Mesendoderm (in vitro differentiated cells): ENCODE results near the gene COLEC12.

Source experiments
- DNase-seq: peaks from one replicate; pipeline ENCODE4 v3.0.0; 2013
- H2AK5ac ChIP-seq: 2 replicates; pipeline ENCODE4 v1.6.1; 2013; ENCODE audit warnings: low read length, inconsistent platforms
- H2BK120ac ChIP-seq: 2 replicates; pipeline ENCODE4 v1.6.1; 2013; ENCODE audit warnings: low read depth, mild to moderate bottlenecking, low read length, moderate library complexity, mixed read lengths
- H2BK15ac ChIP-seq: replicated peaks from 2 replicates; pipeline ENCODE4 v1.6.1; 2013; ENCODE audit warnings: low read depth, mild to moderate bottlenecking, moderate library complexity
- H2BK5ac ChIP-seq: 2 replicates; pipeline ENCODE4 v1.6.1; 2013; ENCODE audit warnings: low read length, inconsistent platforms
- H3K18ac ChIP-seq: 2 replicates; pipeline ENCODE4 v1.6.1; 2013; ENCODE audit warnings: mild to moderate bottlenecking, low read length, mixed read lengths
- H3K23ac ChIP-seq: one replicate; pipeline ENCODE4 v1.6.1; 2013; ENCODE audit warnings: low read length
- H3K27ac ChIP-seq: 2 replicates; pipeline ENCODE4 v1.5.1; 2013; ENCODE audit warnings: low read depth, mild to moderate bottlenecking, inconsistent platforms, low read length, moderate library complexity
- H3K27me3 ChIP-seq: 2 replicates; pipeline ENCODE4 v1.6.1; 2013; ENCODE audit warnings: low read length, control low read depth, mild to moderate bottlenecking, inconsistent platforms; ENCODE audit not compliant: insufficient read depth, poor library complexity
- H3K36me3 ChIP-seq: 2 replicates; pipeline ENCODE4 v1.6.1; 2013; ENCODE audit warnings: low read length, inconsistent platforms; ENCODE audit not compliant: control insufficient read depth, insufficient read depth
- H3K4ac ChIP-seq: one replicate; pipeline ENCODE4 v1.6.1; 2013; ENCODE audit warnings: low read depth, mild to moderate bottlenecking, low read length, moderate library complexity
- H3K4me1 ChIP-seq: 2 replicates; pipeline ENCODE4 v1.6.1; 2013; ENCODE audit warnings: low read depth, low read length, inconsistent platforms; ENCODE audit not compliant: control insufficient read depth
- H3K4me2 ChIP-seq: 2 replicates; pipeline ENCODE4 v1.6.1; 2013; ENCODE audit warnings: low read length
- H3K4me3 ChIP-seq: 2 replicates; pipeline ENCODE4 v1.5.1; 2013; ENCODE audit warnings: mild to moderate bottlenecking, low read length
- H3K56ac ChIP-seq: one replicate; pipeline ENCODE4 v1.6.1; 2013; ENCODE audit warnings: low read length
- H3K79me1 ChIP-seq: 2 replicates; pipeline ENCODE4 v1.6.1; 2013; ENCODE audit warnings: low read length, inconsistent platforms
- H3K79me2 ChIP-seq: 2 replicates; pipeline ENCODE4 v1.6.1; 2013; ENCODE audit warnings: mild to moderate bottlenecking, low read length; ENCODE audit not compliant: control insufficient read depth, insufficient read depth
- H3K9ac ChIP-seq: 2 replicates; pipeline ENCODE4 v1.6.1; 2013; ENCODE audit warnings: low read length, inconsistent platforms
- H4K5ac ChIP-seq: one replicate; pipeline ENCODE4 v1.6.1; 2013; ENCODE audit warnings: low read length
- H4K8ac ChIP-seq: one replicate; pipeline ENCODE4 v1.6.1; 2013; ENCODE audit warnings: low read depth, mild to moderate bottlenecking, control low read depth, low read length, moderate library complexity
- WGBS: extraction: QIAGEN DNeasy Blood & Tissue Kit; methylation state at CpG from one replicate; pipeline ENCODE4 v1.1.7; 2013; ENCODE audit warnings: low lambda C conversion rate, missing lambda C conversion rate; ENCODE audit not compliant: insufficient coverage; ENCODE audit errors: extremely low coverage; 5-methylcytosine and 5-hydroxymethylcytosine counted together

COLEC12 gene

DNA sequence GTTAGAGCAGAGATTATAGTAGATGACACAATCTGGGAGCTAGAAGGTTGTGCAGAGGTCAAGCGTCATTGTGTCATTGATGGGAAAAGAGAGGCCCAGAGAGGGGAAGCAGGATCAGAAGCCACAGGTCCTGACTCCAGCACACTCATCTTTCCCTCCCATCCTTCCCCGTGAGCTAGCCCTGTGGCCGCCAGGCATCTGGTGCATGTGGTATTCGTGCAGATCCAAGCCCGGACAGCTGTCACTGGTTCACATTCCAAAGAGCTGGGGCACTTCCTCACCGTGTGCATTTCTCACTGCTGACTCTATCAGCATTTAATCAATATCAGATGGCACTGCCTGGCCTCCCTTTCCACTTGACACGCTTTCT is 138.6 kb downstream of the COLEC12 start:
- WGBS: no CpG with 5 or more reads among the region's 7 CpGs
- Histone ChIP-seq H3K4me2 (no peak overlapping the region), H3K56ac (no peak overlapping the region), H3K4ac (no peak overlapping the region), H3K36me3 (no peaks in the 10 kb centered on the region), H3K79me2 (no peaks in the 10 kb centered on the region), H3K4me3 (no peak overlapping the region), H3K27ac (no peak overlapping the region), H3K9ac (no peak overlapping the region), H4K8ac (no peak overlapping the region), H2BK15ac (no peak overlapping the region), H2BK120ac (no peak overlapping the region), H3K18ac (no peak overlapping the region), H4K5ac (no peak overlapping the region), H2BK5ac (no peak overlapping the region), H3K4me1 (peaks cover 2% of the 10 kb centered on the region), H2AK5ac (no peak overlapping the region), H3K23ac (no peak overlapping the region), H3K79me1 (no peaks in the 10 kb centered on the region), H3K27me3 (no peaks in the 10 kb centered on the region)
- DNase-seq: peak; percentile 51

DNA sequence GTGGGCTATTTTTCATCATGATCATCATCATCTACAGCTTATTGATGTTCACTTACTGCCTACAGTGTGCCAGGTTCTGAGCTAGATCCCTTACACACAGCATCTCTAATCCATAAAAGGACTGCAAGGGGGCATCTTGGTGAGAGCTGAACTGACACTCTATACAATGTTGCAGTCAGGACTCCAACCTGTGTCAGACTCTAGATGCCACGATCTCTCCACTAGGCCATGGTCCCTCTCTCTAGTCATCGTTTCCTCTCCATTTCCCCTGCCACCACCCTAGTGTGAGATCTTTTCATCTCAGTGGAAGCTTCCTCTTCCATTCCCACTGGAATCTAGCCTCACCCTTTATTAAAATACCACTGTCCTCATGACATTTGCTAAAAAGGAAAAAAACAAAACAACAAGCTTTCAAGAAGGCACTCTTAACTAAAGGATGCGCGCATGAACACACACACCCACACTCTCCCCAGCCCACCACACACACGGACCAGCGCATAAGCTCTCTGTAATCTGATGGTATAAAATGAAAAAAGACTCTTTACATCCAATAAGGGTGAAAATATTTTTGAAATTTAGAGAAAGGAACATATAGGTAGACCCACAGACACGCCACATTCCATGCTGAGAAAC is 139.3 kb downstream of the COLEC12 start:
- peaks cover 2% of the 10 kb centered on the region for H3K4me1 ChIP-seq
- no peaks in the 10 kb centered on the region for H3K27me3 ChIP-seq
- H4K5ac ChIP-seq: no peak overlapping the region
- H3K79me1 ChIP-seq: no peaks in the 10 kb centered on the region
- H3K9ac ChIP-seq: no peak overlapping the region
- no peak for DNase-seq
- no peak overlapping the region for H2BK120ac ChIP-seq
- no peaks in the 10 kb centered on the region for H3K36me3 ChIP-seq
- no peak overlapping the region for H4K8ac ChIP-seq
- no peak overlapping the region for H3K4me2 ChIP-seq
- no peak overlapping the region for H3K23ac ChIP-seq
- H2AK5ac ChIP-seq: no peak overlapping the region
- H3K4ac ChIP-seq: no peak overlapping the region
- no peak overlapping the region for H3K4me3 ChIP-seq
- H3K27ac ChIP-seq: no peak overlapping the region
- no peak overlapping the region for H3K18ac ChIP-seq
- H2BK5ac ChIP-seq: no peak overlapping the region
- no peak overlapping the region for H3K56ac ChIP-seq
- H3K79me2 ChIP-seq: no peaks in the 10 kb centered on the region
- WGBS: no CpG with 5 or more reads among the region's 7 CpGs
- no peak overlapping the region for H2BK15ac ChIP-seq

DNA sequence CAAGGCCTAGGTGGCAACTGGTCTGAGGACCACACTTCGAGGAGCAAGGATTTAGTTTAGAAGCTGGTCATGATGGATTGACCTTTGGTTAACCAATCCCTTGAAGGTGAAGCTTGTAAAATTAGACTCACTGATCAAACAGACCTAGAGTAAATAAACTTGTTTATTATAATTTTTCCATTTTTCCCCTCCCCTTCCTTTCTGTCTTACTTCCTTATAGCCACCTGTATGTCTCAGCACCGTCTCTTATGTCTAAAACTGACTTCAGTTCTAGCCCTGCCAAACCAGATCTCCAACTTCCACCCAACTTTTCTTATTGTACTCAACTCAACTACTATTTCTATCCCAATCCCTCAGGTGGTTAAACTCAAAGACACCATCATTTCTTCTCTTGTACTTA is 139.8 kb downstream of the COLEC12 start:
- no peak overlapping the region for H3K23ac ChIP-seq
- no peak overlapping the region for H2BK120ac ChIP-seq
- no peak overlapping the region for H3K4ac ChIP-seq
- H3K4me3 ChIP-seq: no peak overlapping the region
- H3K27me3 ChIP-seq: no peaks in the 10 kb centered on the region
- WGBS: no CpG with 5 or more reads among the region's 2 CpGs
- H4K8ac ChIP-seq: no peak overlapping the region
- H2BK5ac ChIP-seq: no peak overlapping the region
- no peak overlapping the region for H3K18ac ChIP-seq
- no peak overlapping the region for H3K9ac ChIP-seq
- no peaks in the 10 kb centered on the region for H3K36me3 ChIP-seq
- peaks cover 2% of the 10 kb centered on the region for H3K4me1 ChIP-seq
- H3K79me2 ChIP-seq: no peaks in the 10 kb centered on the region
- H3K56ac ChIP-seq: no peak overlapping the region
- H3K79me1 ChIP-seq: no peaks in the 10 kb centered on the region
- H4K5ac ChIP-seq: no peak overlapping the region
- H3K4me2 ChIP-seq: no peak overlapping the region
- no peak overlapping the region for H2BK15ac ChIP-seq
- no peak overlapping the region for H2AK5ac ChIP-seq
- H3K27ac ChIP-seq: no peak overlapping the region
- DNase-seq: no peak

DNA sequence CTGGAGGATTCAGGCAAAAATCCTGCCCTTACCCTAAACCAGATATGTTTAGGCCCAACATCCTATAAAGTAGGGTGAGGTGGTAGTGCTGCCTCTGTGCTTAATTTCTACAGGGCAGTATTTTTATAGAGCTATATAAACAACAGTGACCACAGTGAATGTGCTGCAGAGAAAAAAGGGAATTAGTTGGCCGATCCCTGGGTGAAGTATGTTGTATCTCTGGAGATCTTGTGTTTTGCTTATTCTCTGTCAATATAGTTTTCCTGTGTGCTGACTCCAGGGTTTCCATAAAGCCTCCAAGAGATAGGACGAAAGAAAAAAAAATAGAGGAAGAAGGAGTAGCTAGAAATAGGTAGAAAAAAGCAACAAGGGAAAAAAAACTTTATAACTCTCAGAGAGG is 143.7 kb downstream of the COLEC12 start:
- no peak overlapping the region for H4K8ac ChIP-seq
- no peak overlapping the region for H3K4me3 ChIP-seq
- H2BK15ac ChIP-seq: no peak overlapping the region
- H3K18ac ChIP-seq: no peak overlapping the region
- H2AK5ac ChIP-seq: no peak overlapping the region
- H4K5ac ChIP-seq: no peak overlapping the region
- H3K23ac ChIP-seq: no peak overlapping the region
- no peak overlapping the region for H3K4me2 ChIP-seq
- no peak overlapping the region for H3K9ac ChIP-seq
- H2BK5ac ChIP-seq: no peak overlapping the region
- no peaks in the 10 kb centered on the region for H3K36me3 ChIP-seq
- H3K79me1 ChIP-seq: no peaks in the 10 kb centered on the region
- no peak overlapping the region for H3K4ac ChIP-seq
- H3K4me1 ChIP-seq: no peaks in the 10 kb centered on the region
- H3K27ac ChIP-seq: no peak overlapping the region
- no peaks in the 10 kb centered on the region for H3K27me3 ChIP-seq
- WGBS: no CpG with 5 or more reads among the region's 2 CpGs
- no peak overlapping the region for H3K56ac ChIP-seq
- H3K79me2 ChIP-seq: no peaks in the 10 kb centered on the region
- no peak overlapping the region for H2BK120ac ChIP-seq
- no peak for DNase-seq

DNA sequence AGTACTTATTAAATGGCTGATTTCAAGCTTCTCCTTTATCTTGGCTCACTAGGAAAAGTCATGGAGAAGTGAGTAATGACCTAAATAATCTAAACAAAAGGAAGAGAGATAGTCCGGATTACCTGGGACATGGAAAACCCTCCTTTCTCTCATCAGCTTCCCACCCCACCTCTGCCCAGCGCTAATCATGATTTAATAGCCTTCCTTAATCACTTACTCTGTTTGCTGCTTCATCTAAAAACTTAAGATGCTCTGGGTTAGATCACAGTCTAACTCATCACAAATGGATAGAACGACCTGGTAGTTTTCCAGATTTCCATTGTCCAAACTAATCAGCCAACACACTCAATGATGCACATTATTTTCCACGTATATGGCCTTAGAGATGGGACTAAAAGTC is 144.8 kb downstream of the COLEC12 start:
- H3K4me1 ChIP-seq: no peaks in the 10 kb centered on the region
- H3K36me3 ChIP-seq: no peaks in the 10 kb centered on the region
- WGBS: no CpG with 5 or more reads among the region's 4 CpGs
- H3K18ac ChIP-seq: no peak overlapping the region
- H2AK5ac ChIP-seq: no peak overlapping the region
- H3K4ac ChIP-seq: no peak overlapping the region
- DNase-seq: no peak
- no peak overlapping the region for H2BK5ac ChIP-seq
- H3K79me2 ChIP-seq: no peaks in the 10 kb centered on the region
- H3K4me2 ChIP-seq: no peak overlapping the region
- no peaks in the 10 kb centered on the region for H3K27me3 ChIP-seq
- no peak overlapping the region for H4K8ac ChIP-seq
- no peak overlapping the region for H2BK15ac ChIP-seq
- no peak overlapping the region for H3K9ac ChIP-seq
- H2BK120ac ChIP-seq: no peak overlapping the region
- H3K23ac ChIP-seq: no peak overlapping the region
- no peaks in the 10 kb centered on the region for H3K79me1 ChIP-seq
- H3K4me3 ChIP-seq: no peak overlapping the region
- no peak overlapping the region for H3K27ac ChIP-seq
- H4K5ac ChIP-seq: no peak overlapping the region
- no peak overlapping the region for H3K56ac ChIP-seq

DNA sequence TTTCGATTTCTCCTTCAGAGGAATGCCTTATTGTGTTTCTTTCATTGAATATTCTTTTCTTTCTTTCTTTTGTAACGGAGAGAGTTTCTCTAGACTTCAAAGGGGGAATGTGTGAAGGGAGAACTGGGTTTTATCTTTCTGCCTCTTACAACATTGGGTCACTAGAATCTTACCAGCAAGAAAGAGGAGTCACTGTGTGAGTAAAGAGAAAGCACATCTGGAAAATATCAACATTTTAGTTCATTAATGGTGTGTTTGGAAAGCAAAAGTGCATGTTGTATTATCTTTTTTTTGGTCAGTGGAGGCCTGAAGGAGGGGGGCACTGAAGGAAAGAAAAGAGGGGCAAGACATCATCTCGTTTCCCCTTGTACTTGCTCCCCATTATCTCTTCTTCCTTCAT is 146.0 kb downstream of the COLEC12 start:
- H3K23ac ChIP-seq: no peak overlapping the region
- no peak overlapping the region for H3K4me2 ChIP-seq
- no peak overlapping the region for H3K18ac ChIP-seq
- H4K5ac ChIP-seq: no peak overlapping the region
- no peak overlapping the region for H2AK5ac ChIP-seq
- no peaks in the 10 kb centered on the region for H3K4me1 ChIP-seq
- H3K9ac ChIP-seq: no peak overlapping the region
- DNase-seq: no peak
- H3K27ac ChIP-seq: no peak overlapping the region
- H3K4ac ChIP-seq: no peak overlapping the region
- no peaks in the 10 kb centered on the region for H3K36me3 ChIP-seq
- H3K56ac ChIP-seq: no peak overlapping the region
- H2BK5ac ChIP-seq: no peak overlapping the region
- no peak overlapping the region for H4K8ac ChIP-seq
- no CpG with 5 or more reads among the region's 3 CpGs for WGBS
- no peak overlapping the region for H2BK120ac ChIP-seq
- no peaks in the 10 kb centered on the region for H3K79me2 ChIP-seq
- H2BK15ac ChIP-seq: no peak overlapping the region
- H3K27me3 ChIP-seq: no peaks in the 10 kb centered on the region
- H3K79me1 ChIP-seq: no peaks in the 10 kb centered on the region
- no peak overlapping the region for H3K4me3 ChIP-seq
